Calu3 (cell line): ENCODE results near the gene RABGAP1L. TPM values are rescaled to one million over a fixed set of nuclear protein-coding genes. Genes with fewer than 3 reads are reported as not detected.

Experiments used
- BruUV-seq: library from RNA; stranded (reverse); fragments of 400-500 nt; replicated peaks from 2 replicates; lab custom pipeline; 2021; lab: Mats Ljungman, UMichigan
- CTCF ChIA-PET: fragments of 300-600 bp; sonication (Branson Sonifier 250); formaldehyde crosslinking; loops from one replicate; lab custom pipeline; 2022; ENCODE audit warnings: antibody characterized with exemption; lab: Charles Lee
- DNase-seq: peaks from one replicate; pipeline ENCODE4 v3.0.0; 2022
- H3K27ac Mint-ChIP-seq: one replicate; pipeline ENCODE4 v1.8.0; 2022; ENCODE audit warnings: mixed read lengths; ENCODE audit not compliant: unreplicated experiment
- H3K27me3 Mint-ChIP-seq: one replicate; pipeline ENCODE4 v1.8.0; 2022; ENCODE audit warnings: mixed read lengths; ENCODE audit not compliant: unreplicated experiment
- H3K36me3 Mint-ChIP-seq: one replicate; pipeline ENCODE4 v1.8.0; 2022; ENCODE audit warnings: mild to moderate bottlenecking, moderate library complexity, mixed read lengths; ENCODE audit not compliant: insufficient read depth, unreplicated experiment
- H3K4me1 Mint-ChIP-seq: one replicate; pipeline ENCODE4 v1.8.0; 2022; ENCODE audit warnings: mild to moderate bottlenecking, low read depth, mixed read lengths; ENCODE audit not compliant: unreplicated experiment
- H3K4me3 Mint-ChIP-seq: one replicate; pipeline ENCODE4 v1.8.0; 2022; ENCODE audit warnings: mild to moderate bottlenecking, low read depth, moderate library complexity, mixed read lengths; ENCODE audit not compliant: unreplicated experiment
- H3K9me3 Mint-ChIP-seq: one replicate; pipeline ENCODE4 v1.8.0; 2022; ENCODE audit warnings: low read depth, mixed read lengths; ENCODE audit not compliant: unreplicated experiment
- CTCF ChIP-seq: fragments of 200-600 bp; IDR thresholded peaks from one replicate; pipeline ENCODE4 v1.8.0; 2022; ENCODE audit warnings: antibody characterized with exemption; ENCODE audit not compliant: unreplicated experiment
- intact Hi-C: fragments of 100-400 bp; cut with micrococcal nuclease; formaldehyde crosslinking; loops from one replicate; pipeline ENCODE4 v1.10.0; 2022; ENCODE audit not compliant: unreplicated experiment
- total RNA-seq: library from RNA; stranded (reverse); gene quantifications from 2 replicates; pipeline ENCODE4 v1.2.3, GENCODE V29; 2022

RABGAP1L gene
- total RNA-seq, 1 experiment from 2014 or later, result 135 TPM

GRCh38 chr1:174800216-174800851, 641.0 kb downstream of the RABGAP1L start:
- BruUV-seq, result TSS peak; percentile 65
- Mint-ChIP-seq H3K9me3 (no peaks in the 10 kb centered on the region), H3K4me1 (peaks cover 11% of the 10 kb centered on the region), H3K27ac (no peak overlapping the region), H3K36me3 (no peaks in the 10 kb centered on the region), H3K4me3 (no peak overlapping the region), H3K27me3 (no peaks in the 10 kb centered on the region)
- TF ChIP-seq CTCF, result no peak
- DNase-seq, result no peak
- CTCF ChIA-PET, result interaction anchor here (0.6 to 1.4 kb wide), 13 partner anchors 12 to 545 kb away, joined by 3 to 10 read pairs (median 4); no protein-coding TSS in a partner anchor
- intact Hi-C loops, result no loop called here

- CTCF ChIA-PET, result no interaction called here
Observed at GRCh38 chr1:174800876-174801275, 641.6 kb downstream of the RABGAP1L start.

GRCh38 chr1:174809755-174810280, 650.5 kb downstream of the RABGAP1L start:
- intact Hi-C loops, result no loop called here
- no peaks in the 10 kb centered on the region for H3K9me3 Mint-ChIP-seq
- peaks cover 17% of the 10 kb centered on the region for H3K4me1 Mint-ChIP-seq
- no peak overlapping the region for H3K4me3 Mint-ChIP-seq
- H3K27me3 Mint-ChIP-seq, result no peaks in the 10 kb centered on the region
- no peak overlapping the region for H3K27ac Mint-ChIP-seq
- CTCF ChIA-PET, result interaction anchor here (0.9 kb wide), 1 partner anchor 9 kb away, joined by 3 read pairs; no protein-coding TSS in a partner anchor
- no TSS peak for BruUV-seq
- H3K36me3 Mint-ChIP-seq, result no peaks in the 10 kb centered on the region
- no peak for TF ChIP-seq CTCF
- no peak for DNase-seq

More at GRCh38 chr1:174800876-174801275, 641.6 kb downstream of the RABGAP1L start:
- DNase-seq, result no peak
- Mint-ChIP-seq H3K27me3 (no peaks in the 10 kb centered on the region), H3K4me1 (peaks cover 6% of the 10 kb centered on the region), H3K36me3 (no peaks in the 10 kb centered on the region), H3K27ac (no peak overlapping the region), H3K4me3 (no peak overlapping the region), H3K9me3 (no peaks in the 10 kb centered on the region)
- no TSS peak for BruUV-seq
- no peak for TF ChIP-seq CTCF
- intact Hi-C loops, result no loop called here

GRCh38 chr1:174812016-174812415, 652.7 kb downstream of the RABGAP1L start:
- no peaks in the 10 kb centered on the region for H3K27me3 Mint-ChIP-seq
- no peak for DNase-seq
- no peak for TF ChIP-seq CTCF
- no TSS peak for BruUV-seq
- H3K27ac Mint-ChIP-seq, result no peak overlapping the region
- CTCF ChIA-PET, result no interaction called here
- no peaks in the 10 kb centered on the region for H3K36me3 Mint-ChIP-seq
- H3K4me3 Mint-ChIP-seq, result no peak overlapping the region
- intact Hi-C loops, result no loop called here
- H3K4me1 Mint-ChIP-seq, result peaks cover 22% of the 10 kb centered on the region
- no peaks in the 10 kb centered on the region for H3K9me3 Mint-ChIP-seq
